ENCODE data around the gene MAB21L1. TPM values are rescaled to one million over a fixed set of nuclear protein-coding genes. Genes with fewer than 3 reads are reported as not detected.

MAB21L1 gene
- total RNA-seq (not detected), polyA plus RNA-seq (not detected)

- ChIA-PET CTCF (ENCODE audit: partially characterized antibody) (no interaction called here), POLR2A (ENCODE audit: partially characterized antibody) (no interaction called here)
- H3K36me3 Mint-ChIP-seq = no peaks in the 10 kb centered on the region
- Histone ChIP-seq H3K9me3 (ENCODE audit: control insufficient read depth in 1 of 2, low read length in 2 of 2) (no peaks in the 10 kb centered on the region), H3K27me3 (ENCODE audit: insufficient read depth, low read length) (peaks cover 38% of the 10 kb centered on the region), H3K4me3 (ENCODE audit: low read length in 2 of 2) (peak within 1 kb of the TSS in 1 of 2 donors; percentile 14), H3K4me1 (ENCODE audit: insufficient read depth, low read length) (peaks cover 10% of the 10 kb centered on the region), H3K36me3 (ENCODE audit: insufficient read depth, low read length) (no peaks in the 10 kb centered on the region), H3K27ac (ENCODE audit: low read depth, low read length) (no peak within 1 kb of the TSS)
- no peak within 1 kb of the TSS for H3K27ac Mint-ChIP-seq
- H3K27me3 Mint-ChIP-seq = peaks cover 34 to 58% of the 10 kb centered on the region in 2 donors
- intact Hi-C loops (cut with micrococcal nuclease) = no loop called here
- H3K4me1 Mint-ChIP-seq = peaks cover 8 to 28% (median 21%) of the 10 kb centered on the region in 4 donors
- peak within 1 kb of the TSS; percentile 37 to 84 (median 72) for H3K4me3 Mint-ChIP-seq
- peaks cover 2 to 47% (median 32%) of the 10 kb centered on the region in 8 donors for H3K9me3 Mint-ChIP-seq
- DNase-seq = no peak
Measured at GRCh38 chr13:35475960-35476943, at the start of gene MAB21L1. TSS of gene MAB21L1 (minus strand) at chr13:35476689. CDS start at chr13:35476138, 551 bp downstream.

GRCh38 chr13:35524171-35524570 is 47.7 kb upstream of the MAB21L1 start:
- Mint-ChIP-seq H3K4me1 (no peaks in the 10 kb centered on the region), H3K4me3 (no peak overlapping the region), H3K9me3 (peaks cover 0 to 7% (median 2%) of the 10 kb centered on the region in 8 donors), H3K27me3 (peaks cover 0 to 1% of the 10 kb centered on the region in 2 donors), H3K27ac (no peak overlapping the region), H3K36me3 (no peaks in the 10 kb centered on the region)
- Histone ChIP-seq H3K27ac (ENCODE audit: low read depth, low read length) (no peak overlapping the region), H3K9me3 (ENCODE audit: control insufficient read depth in 1 of 2, low read length in 2 of 2) (no peaks in the 10 kb centered on the region), H3K4me3 (ENCODE audit: low read length in 2 of 2) (no peak overlapping the region), H3K27me3 (ENCODE audit: insufficient read depth, low read length) (no peaks in the 10 kb centered on the region), H3K4me1 (ENCODE audit: insufficient read depth, low read length) (no peaks in the 10 kb centered on the region), H3K36me3 (ENCODE audit: insufficient read depth, low read length) (no peaks in the 10 kb centered on the region)
- POLR2A ChIA-PET (ENCODE audit: partially characterized antibody) = no interaction called here
- intact Hi-C loops (cut with micrococcal nuclease) = no loop called here
- no peak for DNase-seq
- CTCF ChIA-PET (ENCODE audit: partially characterized antibody) = no interaction called here

- ChIA-PET CTCF (ENCODE audit: partially characterized antibody) (no interaction called here), POLR2A (ENCODE audit: partially characterized antibody) (no interaction called here)
- no peaks in the 10 kb centered on the region for H3K27me3 ChIP-seq (ENCODE audit: insufficient read depth, low read length)
- H3K27ac ChIP-seq (ENCODE audit: low read depth, low read length) = no peak overlapping the region
- H3K4me3 ChIP-seq (ENCODE audit: low read length in 2 of 2) = no peak overlapping the region
- Mint-ChIP-seq H3K27me3 (peaks cover 0 to 1% of the 10 kb centered on the region in 2 donors), H3K4me1 (no peaks in the 10 kb centered on the region), H3K9me3 (peaks cover 0 to 7% (median 2%) of the 10 kb centered on the region in 8 donors), H3K36me3 (no peaks in the 10 kb centered on the region), H3K27ac (no peak overlapping the region), H3K4me3 (no peak overlapping the region)
- H3K9me3 ChIP-seq (ENCODE audit: control insufficient read depth in 1 of 2, low read length in 2 of 2) = no peaks in the 10 kb centered on the region
- no peaks in the 10 kb centered on the region for H3K4me1 ChIP-seq (ENCODE audit: insufficient read depth, low read length)
- no peaks in the 10 kb centered on the region for H3K36me3 ChIP-seq (ENCODE audit: insufficient read depth, low read length)
- intact Hi-C loops (cut with micrococcal nuclease) = no loop called here
- DNase-seq = no peak
Measured at GRCh38 chr13:35518337-35518946, 42.0 kb upstream of the MAB21L1 start.

GRCh38 chr13:35514801-35515502 is 38.5 kb upstream of the MAB21L1 start:
- DNase-seq = no peak
- Mint-ChIP-seq H3K4me1 (no peaks in the 10 kb centered on the region), H3K27me3 (no peaks in the 10 kb centered on the region), H3K9me3 (peaks cover 0 to 3% (median 0%) of the 10 kb centered on the region in 8 donors), H3K36me3 (no peaks in the 10 kb centered on the region), H3K27ac (no peak overlapping the region), H3K4me3 (no peak overlapping the region)
- Histone ChIP-seq H3K4me1 (ENCODE audit: insufficient read depth, low read length) (no peaks in the 10 kb centered on the region), H3K36me3 (ENCODE audit: insufficient read depth, low read length) (no peaks in the 10 kb centered on the region), H3K27me3 (ENCODE audit: insufficient read depth, low read length) (no peaks in the 10 kb centered on the region), H3K27ac (ENCODE audit: low read depth, low read length) (no peak overlapping the region), H3K4me3 (ENCODE audit: low read length in 2 of 2) (no peak overlapping the region), H3K9me3 (ENCODE audit: control insufficient read depth in 1 of 2, low read length in 2 of 2) (no peaks in the 10 kb centered on the region)
- CTCF ChIA-PET (ENCODE audit: partially characterized antibody) = no interaction called here
- intact Hi-C loops (cut with micrococcal nuclease) = no loop called here
- POLR2A ChIA-PET (ENCODE audit: partially characterized antibody) = no interaction called here

GRCh38 chr13:35514061-35514477 is 37.6 kb upstream of the MAB21L1 start:
- POLR2A ChIA-PET (ENCODE audit: partially characterized antibody) = no interaction called here
- Mint-ChIP-seq H3K4me3 (no peak overlapping the region), H3K4me1 (no peaks in the 10 kb centered on the region), H3K27me3 (no peaks in the 10 kb centered on the region), H3K9me3 (peaks cover 0 to 2% (median 0%) of the 10 kb centered on the region in 8 donors), H3K27ac (no peak overlapping the region), H3K36me3 (no peaks in the 10 kb centered on the region)
- H3K27ac ChIP-seq (ENCODE audit: low read depth, low read length) = no peak overlapping the region
- no peak overlapping the region for H3K4me3 ChIP-seq (ENCODE audit: low read length in 2 of 2)
- no peaks in the 10 kb centered on the region for H3K4me1 ChIP-seq (ENCODE audit: insufficient read depth, low read length)
- CTCF ChIA-PET (ENCODE audit: partially characterized antibody) = no interaction called here
- no peaks in the 10 kb centered on the region for H3K36me3 ChIP-seq (ENCODE audit: insufficient read depth, low read length)
- intact Hi-C loops (cut with micrococcal nuclease) = no loop called here
- DNase-seq = no peak
- no peaks in the 10 kb centered on the region for H3K9me3 ChIP-seq (ENCODE audit: control insufficient read depth in 1 of 2, low read length in 2 of 2)
- no peaks in the 10 kb centered on the region for H3K27me3 ChIP-seq (ENCODE audit: insufficient read depth, low read length)

- H3K4me1 Mint-ChIP-seq = no peaks in the 10 kb centered on the region
- H3K4me3 Mint-ChIP-seq = no peak overlapping the region
- intact Hi-C loops (cut with micrococcal nuclease) = no loop called here
- Histone ChIP-seq H3K4me1 (ENCODE audit: insufficient read depth, low read length) (no peaks in the 10 kb centered on the region), H3K4me3 (ENCODE audit: low read length in 2 of 2) (no peak overlapping the region), H3K27ac (ENCODE audit: low read depth, low read length) (no peak overlapping the region), H3K27me3 (ENCODE audit: insufficient read depth, low read length) (no peaks in the 10 kb centered on the region), H3K36me3 (ENCODE audit: insufficient read depth, low read length) (no peaks in the 10 kb centered on the region), H3K9me3 (ENCODE audit: control insufficient read depth in 1 of 2, low read length in 2 of 2) (no peaks in the 10 kb centered on the region)
- POLR2A ChIA-PET (ENCODE audit: partially characterized antibody) = no interaction called here
- H3K27ac Mint-ChIP-seq = no peak overlapping the region
- no peak for DNase-seq
- CTCF ChIA-PET (ENCODE audit: partially characterized antibody) = no interaction called here
- peaks cover 0 to 2% (median 0%) of the 10 kb centered on the region in 8 donors for H3K9me3 Mint-ChIP-seq
- H3K36me3 Mint-ChIP-seq = no peaks in the 10 kb centered on the region
- H3K27me3 Mint-ChIP-seq = no peaks in the 10 kb centered on the region
Measured at GRCh38 chr13:35512271-35512920, 35.9 kb upstream of the MAB21L1 start.

- intact Hi-C loops (cut with micrococcal nuclease) = no loop called here
- no peaks in the 10 kb centered on the region for H3K36me3 ChIP-seq (ENCODE audit: insufficient read depth, low read length)
- Mint-ChIP-seq H3K27me3 (no peaks in the 10 kb centered on the region), H3K4me1 (no peaks in the 10 kb centered on the region), H3K27ac (no peak overlapping the region), H3K36me3 (no peaks in the 10 kb centered on the region), H3K4me3 (no peak overlapping the region), H3K9me3 (peaks cover 0 to 2% (median 0%) of the 10 kb centered on the region in 8 donors)
- ChIA-PET CTCF (ENCODE audit: partially characterized antibody) (no interaction called here), POLR2A (ENCODE audit: partially characterized antibody) (no interaction called here)
- no peaks in the 10 kb centered on the region for H3K27me3 ChIP-seq (ENCODE audit: insufficient read depth, low read length)
- no peak overlapping the region for H3K27ac ChIP-seq (ENCODE audit: low read depth, low read length)
- H3K9me3 ChIP-seq (ENCODE audit: control insufficient read depth in 1 of 2, low read length in 2 of 2) = no peaks in the 10 kb centered on the region
- no peaks in the 10 kb centered on the region for H3K4me1 ChIP-seq (ENCODE audit: insufficient read depth, low read length)
- DNase-seq = no peak
- no peak overlapping the region for H3K4me3 ChIP-seq (ENCODE audit: low read length in 2 of 2)
Measured at GRCh38 chr13:35502456-35502855, 26.0 kb upstream of the MAB21L1 start.
